ENCODE results near the gene RANBP6.
"Not testable (repeated sequence)": the region's sequence is repeated elsewhere in the genome, so short reads cannot be mapped to it uniquely, and the experiment has no call there.

The RANBP6 gene

GRCh38 chr9:6015278-6016157 is at the start of gene RANBP6:
Gene RANBP6, minus strand, starts transcription at chr9:6015624. Its CDS starts 17 bp downstream, at chr9:6015607.
- DNase-seq (ENCODE audit: insufficient read length, low spot score): peak; percentile 80
- peak; percentile 60; the same call in 1 of the 2 replicates for TF ChIP-seq POLR2A (IDR thresholded peaks at IDR 0.05; ENCODE audit: low read depth, low read length)
- peak; percentile 87 for FAIRE-seq

GRCh38 chr9:6063146-6063545 is 47.7 kb upstream of the RANBP6 start:
- DNase-seq (ENCODE audit: insufficient read length, low spot score); FAIRE-seq: not testable (repeated sequence)

GRCh38 chr9:6055666-6056065 is 40.2 kb upstream of the RANBP6 start:
- no peak for TF ChIP-seq POLR2A (IDR thresholded peaks at IDR 0.05; ENCODE audit: low read depth, low read length)
- DNase-seq (ENCODE audit: insufficient read length, low spot score): no peak
- FAIRE-seq: no peak

- TF ChIP-seq POLR2A (IDR thresholded peaks at IDR 0.05; ENCODE audit: low read depth, low read length): no peak
- peak; percentile 97 for FAIRE-seq
Observed at GRCh38 chr9:6055216-6055615, 39.8 kb upstream of the RANBP6 start.

DNA sequence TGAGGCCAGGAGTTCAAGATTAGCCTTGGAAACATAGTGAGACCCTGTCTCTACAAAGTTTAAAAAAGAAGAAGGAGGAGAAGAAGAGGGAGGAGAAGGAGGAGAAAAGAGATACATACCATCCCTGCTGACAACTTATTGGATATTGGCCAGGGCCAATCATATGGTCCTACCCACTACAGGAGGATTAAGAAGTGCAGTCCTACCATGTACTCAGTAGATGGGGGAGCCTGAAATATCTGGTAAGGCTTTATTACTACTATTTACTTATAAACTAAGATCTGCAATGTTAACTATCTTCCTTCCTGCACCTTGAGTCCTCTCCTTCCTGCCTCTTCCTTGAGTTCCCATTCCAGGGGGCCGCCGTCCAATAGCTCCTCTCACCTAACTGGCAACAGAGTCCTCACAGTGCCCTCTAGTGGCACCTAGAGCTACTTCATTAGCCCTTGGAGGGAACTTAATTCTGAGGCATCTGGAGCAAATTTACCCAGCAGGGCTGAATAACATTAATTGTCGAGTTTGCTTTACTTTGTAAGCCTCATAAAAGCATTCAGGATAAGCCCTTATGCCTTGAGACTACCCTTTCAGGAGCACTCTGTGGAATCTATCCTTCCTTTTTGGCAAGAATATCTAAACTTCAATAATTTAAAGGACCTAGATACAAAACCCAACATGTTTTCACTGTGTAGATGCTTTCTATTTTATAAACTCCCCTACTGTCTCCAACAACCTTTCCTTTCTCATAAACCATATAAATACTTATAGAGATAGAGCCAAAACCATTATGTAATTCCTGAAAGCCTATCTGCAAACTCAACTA is 39.1 kb upstream of the RANBP6 start:
- DNase-seq (ENCODE audit: insufficient read length, low spot score) (no peak), FAIRE-seq (peak; percentile 78)
- TF ChIP-seq POLR2A (IDR thresholded peaks at IDR 0.05; ENCODE audit: low read depth, low read length): no peak

More at GRCh38 chr9:6055216-6055615, 39.8 kb upstream of the RANBP6 start:
- DNase-seq (ENCODE audit: insufficient read length, low spot score): peak; percentile 11

GRCh38 chr9:6052293-6052919 is 37.0 kb upstream of the RANBP6 start:
- FAIRE-seq: no peak
- DNase-seq (ENCODE audit: insufficient read length, low spot score): no peak
- no peak for TF ChIP-seq POLR2A (IDR thresholded peaks at IDR 0.05; ENCODE audit: low read depth, low read length)

DNA sequence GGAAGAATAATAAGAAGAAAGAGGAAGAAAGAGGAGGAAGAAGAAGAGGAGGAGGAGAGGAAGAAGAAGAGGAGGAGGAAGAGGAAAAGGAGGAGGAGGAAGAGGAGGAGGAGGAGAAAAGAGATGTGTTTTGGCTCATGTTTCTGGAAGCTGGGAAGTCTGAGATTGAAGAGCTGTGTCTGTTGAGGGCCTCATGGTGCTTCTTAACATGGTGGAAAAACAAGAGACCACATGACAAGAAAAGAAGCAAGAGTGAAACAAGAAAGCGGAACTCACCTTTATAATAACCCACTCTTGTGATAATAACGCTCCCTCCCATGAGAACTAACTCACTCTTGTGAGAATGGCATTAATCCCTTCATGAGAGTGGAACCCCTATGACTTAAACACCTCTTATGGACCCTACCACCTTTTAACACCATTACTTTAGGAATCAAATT is 36.1 kb upstream of the RANBP6 start:
- no peak for TF ChIP-seq POLR2A (IDR thresholded peaks at IDR 0.05; ENCODE audit: low read depth, low read length)
- DNase-seq (ENCODE audit: insufficient read length, low spot score): no peak
- no peak for FAIRE-seq

DNA sequence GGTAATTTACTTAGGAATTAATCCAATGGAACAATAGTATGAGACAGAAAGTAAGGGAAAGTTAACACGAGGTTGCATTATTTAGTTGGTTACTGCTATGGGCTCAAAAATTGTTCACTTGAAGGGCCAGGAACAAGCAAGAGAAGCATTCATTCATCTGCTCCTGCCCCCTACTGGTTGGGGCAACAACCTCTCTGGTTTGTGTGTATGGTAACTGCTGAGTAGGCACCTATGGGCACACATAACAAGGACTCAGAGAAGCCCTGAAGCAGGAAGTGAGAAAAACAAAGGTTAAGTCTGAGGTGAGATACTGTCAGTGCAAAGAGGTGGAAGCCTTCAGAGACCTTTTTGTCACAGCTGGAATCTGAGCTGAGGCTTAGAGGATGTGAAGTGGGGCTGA is 34.4 kb upstream of the RANBP6 start:
- DNase-seq (ENCODE audit: insufficient read length, low spot score) (no peak), FAIRE-seq (peak; percentile 87)
- no peak for TF ChIP-seq POLR2A (IDR thresholded peaks at IDR 0.05; ENCODE audit: low read depth, low read length)

GRCh38 chr9:6048039-6048438 is 32.6 kb upstream of the RANBP6 start:
- DNase-seq (ENCODE audit: insufficient read length, low spot score): no peak
- no peak for TF ChIP-seq POLR2A (IDR thresholded peaks at IDR 0.05; ENCODE audit: low read depth, low read length)
- no peak for FAIRE-seq

DNA sequence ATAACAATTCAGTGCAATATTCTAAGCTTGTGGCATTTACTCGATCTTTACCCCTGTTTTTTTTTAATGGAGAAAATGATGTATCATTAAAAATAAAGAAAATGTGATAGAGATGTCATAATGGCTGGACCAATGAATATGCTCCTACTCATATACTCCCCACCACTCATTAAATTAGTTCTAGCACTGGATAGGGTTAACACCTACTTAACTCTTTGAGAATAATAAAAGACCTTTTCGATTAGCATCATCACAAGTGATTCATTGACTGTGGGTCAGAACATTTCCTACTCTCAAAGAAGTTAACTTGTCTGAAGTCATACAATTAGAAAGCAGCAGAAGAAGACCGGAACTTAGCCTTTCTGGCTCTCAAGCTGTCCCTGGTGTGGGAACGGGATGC is 31.6 kb upstream of the RANBP6 start:
- DNase-seq (ENCODE audit: insufficient read length, low spot score) (no peak), FAIRE-seq (no peak)
- no peak for TF ChIP-seq POLR2A (IDR thresholded peaks at IDR 0.05; ENCODE audit: low read depth, low read length)

- FAIRE-seq (no peak), DNase-seq (ENCODE audit: insufficient read length, low spot score) (no peak)
- no peak for TF ChIP-seq POLR2A (IDR thresholded peaks at IDR 0.05; ENCODE audit: low read depth, low read length)
Observed at GRCh38 chr9:6045364-6045763, 29.9 kb upstream of the RANBP6 start.

- DNase-seq (ENCODE audit: insufficient read length, low spot score): no peak
- TF ChIP-seq POLR2A (IDR thresholded peaks at IDR 0.05; ENCODE audit: low read depth, low read length): no peak
- FAIRE-seq: no peak
Observed at GRCh38 chr9:6040077-6040476, 24.7 kb upstream of the RANBP6 start.

DNA sequence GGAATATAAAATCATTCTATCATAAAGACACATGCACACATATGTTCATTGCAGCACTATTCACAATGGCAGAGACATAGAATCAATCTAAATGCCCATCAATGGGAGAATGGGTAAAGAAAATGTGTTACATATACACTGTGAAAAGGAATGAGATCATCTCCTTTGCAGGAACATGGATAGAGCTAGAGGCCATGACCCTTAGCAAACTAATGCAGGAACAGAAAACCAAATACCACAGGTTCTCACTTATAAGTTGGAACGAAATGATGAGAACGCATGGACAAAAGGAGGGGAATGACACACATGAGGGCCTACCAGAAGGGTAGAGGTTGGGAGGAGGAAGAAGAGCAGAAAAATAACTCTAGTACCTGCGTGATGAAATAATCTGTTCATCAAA is 21.0 kb upstream of the RANBP6 start:
- DNase-seq (ENCODE audit: insufficient read length, low spot score) (no peak), FAIRE-seq (no peak)
- TF ChIP-seq POLR2A (IDR thresholded peaks at IDR 0.05; ENCODE audit: low read depth, low read length): no peak

DNA sequence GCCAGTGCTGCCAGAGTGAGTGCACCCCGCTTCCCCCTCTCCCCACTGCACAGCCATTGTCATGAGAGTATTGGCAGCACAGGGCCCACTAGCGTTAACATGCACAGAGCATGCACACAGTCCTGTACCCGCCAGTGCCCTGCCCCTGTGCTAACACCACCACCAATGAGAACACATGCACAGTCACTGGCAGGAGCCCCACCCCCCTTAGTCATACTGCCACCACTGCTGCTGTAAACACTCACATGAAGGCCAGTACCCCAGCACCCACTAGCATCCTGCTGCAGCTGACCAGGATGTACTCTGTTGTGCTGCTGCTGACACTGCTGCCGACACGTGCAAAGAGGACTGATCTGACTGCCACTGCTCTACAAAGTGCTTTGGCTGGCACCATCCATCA is 19.5 kb upstream of the RANBP6 start:
- peak; percentile 94 for FAIRE-seq
- TF ChIP-seq POLR2A (IDR thresholded peaks at IDR 0.05; ENCODE audit: low read depth, low read length): no peak
- peak; percentile 30 for DNase-seq (ENCODE audit: insufficient read length, low spot score)

All from H54 (cell line).